ENCODE data around the gene ZNF101.
A peak's percentile ranks its signal among the peaks of the same experiment; 100 is the strongest.

DNA sequence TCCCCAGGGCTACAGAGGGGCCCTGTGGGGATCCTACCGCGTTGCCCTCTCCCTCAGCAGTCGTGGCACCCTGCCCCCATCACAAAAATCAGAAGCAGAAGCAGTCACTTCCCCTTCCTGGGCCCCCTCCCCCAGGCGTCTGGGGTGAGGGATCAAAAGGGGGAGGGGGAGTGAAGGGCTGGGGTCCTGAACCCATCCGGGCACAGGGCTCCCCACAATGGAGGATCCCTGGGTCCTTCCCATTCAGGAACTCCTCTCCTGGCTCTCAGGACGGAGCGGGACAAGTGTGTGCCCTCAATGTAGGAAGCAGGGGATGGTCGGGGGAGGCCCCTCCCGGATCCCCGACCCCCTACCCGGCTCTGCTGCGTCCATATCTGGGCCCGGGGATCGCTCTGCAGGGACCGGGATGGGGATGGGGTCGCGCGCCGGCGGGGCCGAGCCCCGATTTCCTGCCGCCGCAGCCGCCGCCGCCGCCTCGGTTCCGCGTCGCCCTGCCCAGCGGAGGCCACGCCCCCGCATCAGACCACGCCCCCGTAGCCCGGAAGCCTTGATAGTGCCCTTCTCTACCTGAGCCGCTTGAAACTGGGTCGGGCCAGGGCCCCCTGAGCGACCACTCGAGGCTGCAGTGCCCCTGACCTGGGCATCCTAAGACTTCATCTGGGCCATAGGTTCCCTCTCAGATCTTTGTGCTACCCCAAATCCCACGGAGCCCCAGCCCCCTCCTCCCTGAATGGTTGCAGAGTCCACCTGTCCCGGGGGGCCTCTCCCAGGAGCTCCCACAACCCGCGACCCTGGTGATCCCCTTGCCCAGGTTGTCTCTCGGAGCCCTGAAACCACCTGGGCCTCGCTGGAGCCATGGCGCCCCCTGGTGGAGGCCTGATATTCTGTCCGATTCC is 25.2 kb upstream of the ZNF101 start, which contains the start of gene GMIP:
- TF ChIP-seq, protein P1, sequence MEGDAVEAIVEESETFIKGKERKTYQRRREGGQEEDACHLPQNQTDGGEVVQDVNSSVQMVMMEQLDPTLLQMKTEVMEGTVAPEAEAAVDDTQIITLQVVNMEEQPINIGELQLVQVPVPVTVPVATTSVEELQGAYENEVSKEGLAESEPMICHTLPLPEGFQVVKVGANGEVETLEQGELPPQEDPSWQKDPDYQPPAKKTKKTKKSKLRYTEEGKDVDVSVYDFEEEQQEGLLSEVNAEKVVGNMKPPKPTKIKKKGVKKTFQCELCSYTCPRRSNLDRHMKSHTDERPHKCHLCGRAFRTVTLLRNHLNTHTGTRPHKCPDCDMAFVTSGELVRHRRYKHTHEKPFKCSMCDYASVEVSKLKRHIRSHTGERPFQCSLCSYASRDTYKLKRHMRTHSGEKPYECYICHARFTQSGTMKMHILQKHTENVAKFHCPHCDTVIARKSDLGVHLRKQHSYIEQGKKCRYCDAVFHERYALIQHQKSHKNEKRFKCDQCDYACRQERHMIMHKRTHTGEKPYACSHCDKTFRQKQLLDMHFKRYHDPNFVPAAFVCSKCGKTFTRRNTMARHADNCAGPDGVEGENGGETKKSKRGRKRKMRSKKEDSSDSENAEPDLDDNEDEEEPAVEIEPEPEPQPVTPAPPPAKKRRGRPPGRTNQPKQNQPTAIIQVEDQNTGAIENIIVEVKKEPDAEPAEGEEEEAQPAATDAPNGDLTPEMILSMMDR (IDR thresholded peaks at IDR 0.05): peak; percentile 76 to 89 (median 88)
- TF ChIP-seq POLR2A (IDR thresholded peaks at IDR 0.05) (no peak), POLR2AphosphoS5 (IDR thresholded peaks at IDR 0.05) (no peak)

Data from breast epithelium (tissue), 3 donors.